ENCODE data around the gene TMEM74B. TPM values are rescaled to one million over a fixed set of nuclear protein-coding genes. Genes with fewer than 3 reads are reported as not detected.
"Not testable (repeated sequence)": the region's sequence is repeated elsewhere in the genome, so short reads cannot be mapped to it uniquely, and the experiment has no call there.

The TMEM74B gene
- 8.8 and 8.9 TPM in 2 replicates for total RNA-seq (2014; rRNA removed; shearing (Covaris generic))

GRCh38 chr20:1184638-1185315, at the start of gene TMEM74B:
TSS of gene TMEM74B (minus strand) at chr20:1184981. CDS start at chr20:1183801, 1,180 bp downstream.
- DNase-seq (ENCODE audit: low spot score): peak; percentile 4

- no peak for DNase-seq (ENCODE audit: low spot score)
These were observed 47.7 kb upstream of the TMEM74B start for GRCh38 chr20:1232286-1233111.

GRCh38 chr20:1229541-1229940, 44.8 kb upstream of the TMEM74B start:
- DNase-seq (ENCODE audit: low spot score): no peak

GRCh38 chr20:1225783-1226654, 41.2 kb upstream of the TMEM74B start, which contains the start of gene RAD21L1:
TSS of gene RAD21L1 (plus strand) at chr20:1226044. CDS start at chr20:1228454, 2,410 bp downstream.
- DNase-seq (ENCODE audit: low spot score): peak; percentile 56

- peak; percentile 28 for DNase-seq (ENCODE audit: low spot score)
These were observed 40.5 kb upstream of the TMEM74B start for GRCh38 chr20:1225263-1225782.

GRCh38 chr20:1224205-1224890, 39.6 kb upstream of the TMEM74B start:
- no peak for DNase-seq (ENCODE audit: low spot score)

GRCh38 chr20:1222750-1223149, 38.0 kb upstream of the TMEM74B start:
- DNase-seq (ENCODE audit: low spot score): not testable (repeated sequence)

GRCh38 chr20:1216527-1217427, 32.0 kb upstream of the TMEM74B start:
- not testable (repeated sequence) for DNase-seq (ENCODE audit: low spot score)

GRCh38 chr20:1215386-1216170, 30.8 kb upstream of the TMEM74B start:
- no peak for DNase-seq (ENCODE audit: low spot score)

GRCh38 chr20:1214838-1215261, 30.1 kb upstream of the TMEM74B start:
- no peak for DNase-seq (ENCODE audit: low spot score)

- peak; percentile 84 for DNase-seq (ENCODE audit: low spot score)
These were observed 28.0 kb upstream of the TMEM74B start for GRCh38 chr20:1212607-1213396.

- DNase-seq (ENCODE audit: low spot score): no peak
These were observed 27.2 kb upstream of the TMEM74B start for GRCh38 chr20:1212023-1212422.

GRCh38 chr20:1210501-1210900, 25.7 kb upstream of the TMEM74B start:
- DNase-seq (ENCODE audit: low spot score): no peak

GRCh38 chr20:1209447-1210387, 24.9 kb upstream of the TMEM74B start:
- DNase-seq (ENCODE audit: low spot score): no peak

GRCh38 chr20:1207293-1207878, 22.6 kb upstream of the TMEM74B start:
- no peak for DNase-seq (ENCODE audit: low spot score)

- DNase-seq (ENCODE audit: low spot score): no peak
These were observed 21.8 kb upstream of the TMEM74B start for GRCh38 chr20:1206366-1207148.

Measured in HT-29 (cell line).